DMS114 treated with DMSO at 0.1 percent for 48 hours (cell line): ENCODE measurements around the gene ELOA.
A peak's percentile ranks its signal among the peaks of the same experiment; 100 is the strongest.
"Not testable (repeated sequence)": the region's sequence is repeated elsewhere in the genome, so short reads cannot be mapped to it uniquely, and the experiment has no call there.

Source experiments
- DNase-seq: peaks from one replicate; lab custom pipeline; 2025; ENCODE audit not compliant: unreplicated experiment; lab: John Stamatoyannopoulos, UW

ELOA gene

DNA sequence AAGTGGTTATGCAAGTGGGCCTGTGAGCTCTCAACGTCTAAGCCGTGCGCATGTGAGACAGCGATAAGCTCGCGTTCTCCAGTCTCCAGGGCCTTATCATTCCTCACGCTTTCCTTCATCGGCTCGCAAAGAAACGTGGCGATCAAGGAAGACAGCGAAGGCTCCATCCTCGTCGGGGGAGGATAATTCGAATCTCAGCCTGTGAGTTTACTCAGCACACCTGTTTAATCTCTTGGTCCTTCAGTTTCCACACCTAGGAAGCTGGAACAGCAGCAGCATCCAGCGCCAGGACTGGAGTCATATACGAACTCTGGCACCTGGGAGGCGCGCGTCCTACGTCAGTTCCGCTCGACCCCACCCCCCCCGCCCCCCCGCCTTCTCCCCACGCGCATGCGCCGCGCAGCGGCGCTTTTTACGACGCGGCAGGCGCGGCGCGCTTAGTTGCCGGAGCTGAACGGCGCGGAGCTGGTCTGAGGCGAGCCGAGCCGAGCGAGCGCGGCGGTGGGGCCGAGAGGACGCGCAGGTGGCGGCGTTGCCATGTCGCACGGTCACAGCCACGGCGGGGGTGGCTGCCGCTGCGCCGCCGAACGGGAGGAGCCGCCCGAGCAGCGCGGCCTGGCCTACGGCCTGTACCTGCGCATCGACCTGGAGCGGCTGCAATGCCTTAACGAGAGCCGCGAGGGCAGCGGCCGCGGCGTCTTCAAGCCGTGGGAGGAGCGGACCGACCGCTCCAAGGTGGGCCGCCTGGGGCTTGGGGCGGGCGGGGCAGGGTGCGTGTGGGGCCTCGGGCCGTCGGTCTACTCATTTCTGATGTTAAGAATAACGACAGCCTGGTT lies 34.9 kb downstream of the ELOA start, which contains the start of gene PITHD1:
Gene PITHD1 (plus strand): TSS at position 440 of the 836 bp plus-strand sequence. CDS start 98 bp downstream, at position 538.
- peak; percentile 81 for DNase-seq

DNA sequence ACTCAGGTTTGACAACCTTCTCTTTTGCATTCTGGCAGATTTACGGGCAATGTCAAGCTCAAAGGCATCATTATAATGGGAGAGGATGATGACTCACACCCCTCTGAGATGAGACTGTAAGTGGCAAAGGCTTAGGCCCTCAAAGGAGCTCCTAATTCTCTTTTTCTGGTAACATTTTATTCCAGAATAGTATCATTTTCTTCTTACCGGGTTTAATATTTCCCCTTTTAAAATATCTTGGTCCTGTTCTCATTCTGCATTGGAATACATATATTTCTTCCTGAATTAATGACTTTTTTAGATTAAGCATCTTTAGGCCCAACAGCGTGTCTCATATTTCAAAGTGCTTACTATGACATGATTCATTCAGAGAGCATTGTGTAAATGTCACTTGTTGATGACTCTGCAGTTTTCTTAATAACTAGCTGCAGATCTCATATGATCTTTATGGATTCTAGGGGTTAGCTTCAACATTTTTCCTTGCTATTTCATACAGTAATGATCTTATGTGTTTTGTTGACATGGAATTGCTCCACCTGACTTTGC lies 36.6 kb downstream of the ELOA start:
- DNase-seq: no peak

DNA sequence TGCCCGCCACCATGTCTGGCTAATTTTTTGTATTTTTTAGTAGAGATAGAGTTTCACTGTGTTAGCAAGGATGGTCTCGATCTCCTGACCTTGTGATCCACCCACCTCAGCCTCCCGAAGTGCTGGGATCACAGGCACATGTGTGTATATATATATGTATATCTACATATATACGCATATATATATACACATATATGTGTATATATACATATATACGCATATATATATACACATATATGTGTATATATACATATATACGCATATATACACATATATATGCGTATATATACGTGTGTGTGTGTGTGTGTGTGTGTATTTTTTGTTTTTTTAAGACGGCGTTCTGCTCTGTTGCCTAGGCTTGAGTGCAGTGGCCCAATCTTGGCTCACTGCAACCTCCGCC lies 39.9 kb downstream of the ELOA start:
- not testable (repeated sequence) for DNase-seq

DNA sequence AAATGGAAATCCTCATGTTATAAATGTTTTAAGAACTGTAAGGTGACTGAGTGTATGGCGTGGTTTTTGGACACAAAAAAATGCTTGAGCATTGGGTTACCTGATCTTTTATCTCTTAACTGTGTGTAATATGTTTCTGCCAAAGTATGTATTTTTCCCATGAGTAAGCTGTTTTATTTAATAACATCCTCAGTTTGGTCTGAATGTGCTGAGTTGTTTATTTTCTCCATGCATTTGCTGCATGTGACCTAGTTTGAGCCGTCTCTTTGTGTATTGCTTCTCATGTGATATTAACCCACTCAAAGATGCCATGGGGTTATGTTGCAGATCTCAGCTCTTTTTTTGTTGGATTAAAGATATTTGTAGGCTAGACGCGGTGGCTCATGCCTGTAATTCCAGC lies 41.6 kb downstream of the ELOA start:
- DNase-seq: no peak

DNA sequence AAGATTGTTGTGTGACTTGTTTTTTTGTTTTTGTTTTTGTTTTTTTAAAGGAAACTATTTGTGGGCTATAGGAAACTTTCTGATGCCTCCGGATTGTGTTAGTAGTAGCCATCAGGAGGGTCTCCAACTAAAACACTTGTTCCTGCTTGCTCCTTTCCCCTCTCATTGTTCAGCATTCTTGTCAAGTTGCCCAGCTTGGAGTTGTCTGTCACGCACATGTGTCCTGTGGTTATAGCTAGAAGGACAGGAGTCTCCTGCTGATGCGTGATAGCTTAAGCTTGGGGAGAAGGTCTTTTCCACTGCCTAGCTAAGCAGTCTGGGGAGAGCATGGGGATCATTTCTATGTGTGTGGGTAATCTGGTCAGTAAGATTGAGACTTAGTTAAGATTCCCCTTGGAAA lies 44.4 kb downstream of the ELOA start:
- DNase-seq: no peak

DNA sequence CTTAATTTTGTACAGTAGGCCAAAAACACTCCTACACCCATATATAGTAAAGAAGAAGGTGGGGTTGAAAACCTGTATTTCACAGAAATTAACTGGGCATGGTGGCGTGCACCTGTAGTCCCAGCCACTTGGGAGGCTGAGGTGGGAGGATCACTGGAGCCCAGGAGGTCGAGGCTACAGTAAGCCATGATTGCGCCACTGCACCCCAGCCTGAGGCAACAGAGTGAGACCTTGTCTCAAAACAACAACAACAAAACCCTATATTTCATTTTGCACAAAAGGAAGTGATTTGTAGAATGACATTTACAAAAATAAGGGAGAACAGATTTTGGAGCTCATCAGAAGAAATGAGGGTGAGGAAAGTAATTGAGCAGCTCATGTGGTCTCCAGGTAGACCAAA lies 45.4 kb downstream of the ELOA start:
- DNase-seq: no peak

DNA sequence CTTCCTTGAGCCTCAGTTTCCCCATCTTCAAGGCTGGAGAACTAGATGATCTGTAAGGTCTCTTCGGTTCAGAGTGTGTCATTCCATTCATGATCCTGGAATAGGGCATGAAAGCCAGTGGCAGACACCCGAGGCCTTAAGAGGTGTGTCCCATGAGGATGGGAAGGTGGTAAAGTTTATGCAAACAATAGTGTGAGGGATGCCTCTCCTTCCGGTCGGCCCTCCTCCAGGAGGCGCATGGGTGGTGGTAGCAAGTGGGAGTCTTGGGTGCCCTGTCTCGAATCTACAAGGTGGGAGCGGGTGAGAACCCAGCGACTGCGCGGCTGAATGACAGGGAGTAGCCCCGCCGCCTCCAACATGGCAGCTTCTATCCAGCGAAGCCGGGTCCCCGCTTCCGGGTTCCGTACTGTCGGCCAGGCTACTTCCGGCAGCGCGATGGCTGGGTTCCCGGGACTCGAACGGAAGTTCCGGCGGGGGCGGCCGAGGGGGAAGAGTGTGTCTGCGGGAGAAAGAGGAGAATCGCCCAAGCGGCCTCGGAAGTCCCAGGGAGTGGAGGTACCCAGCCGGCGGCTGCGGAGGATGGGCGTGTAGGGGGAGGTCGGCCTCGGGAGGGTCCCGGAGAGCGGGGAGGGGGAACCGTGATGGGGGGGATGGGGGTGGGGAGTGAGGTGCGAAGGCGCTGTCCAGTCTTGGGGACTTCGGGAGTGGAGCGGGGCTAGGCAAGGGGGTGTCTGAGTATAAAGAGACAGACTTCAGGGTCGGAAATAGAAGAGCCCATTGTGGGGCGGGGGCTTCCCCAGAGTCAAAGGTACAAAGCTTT lies 47.6 kb downstream of the ELOA start, which contains the start of gene LYPLA2:
Gene LYPLA2 (plus strand): TSS at position 450 of the 820 bp plus-strand sequence. CDS start 1,538 bp downstream, outside the sequence.
- DNase-seq: peak; percentile 70

DNA sequence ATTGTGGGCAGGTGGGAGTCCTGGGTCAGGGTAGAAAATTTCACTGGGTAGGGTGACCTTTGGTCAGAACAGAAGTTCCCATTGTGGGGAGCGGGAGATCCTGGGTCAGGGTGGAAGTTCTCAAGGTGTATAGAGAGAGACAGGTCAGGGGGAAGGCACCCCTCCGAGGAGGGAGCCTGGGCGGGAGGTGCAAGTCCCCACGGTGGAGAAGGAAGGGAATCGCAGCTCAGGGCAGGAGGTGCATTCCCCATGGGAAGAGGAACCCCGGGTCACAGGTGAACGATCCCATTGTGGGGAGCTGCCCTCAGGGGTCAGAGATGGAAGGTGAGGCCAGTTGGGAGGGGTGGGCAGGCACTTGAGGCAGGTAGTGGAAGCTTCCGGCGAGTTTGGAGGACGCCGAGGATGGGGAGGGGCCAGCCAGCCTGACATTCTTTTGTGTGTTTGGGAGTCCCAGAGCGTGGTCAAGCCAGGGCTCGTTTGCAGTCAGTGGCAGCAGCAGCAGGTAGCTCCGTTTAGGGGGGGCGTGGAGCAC lies 48.3 kb downstream of the ELOA start:
- DNase-seq: no peak

DNA sequence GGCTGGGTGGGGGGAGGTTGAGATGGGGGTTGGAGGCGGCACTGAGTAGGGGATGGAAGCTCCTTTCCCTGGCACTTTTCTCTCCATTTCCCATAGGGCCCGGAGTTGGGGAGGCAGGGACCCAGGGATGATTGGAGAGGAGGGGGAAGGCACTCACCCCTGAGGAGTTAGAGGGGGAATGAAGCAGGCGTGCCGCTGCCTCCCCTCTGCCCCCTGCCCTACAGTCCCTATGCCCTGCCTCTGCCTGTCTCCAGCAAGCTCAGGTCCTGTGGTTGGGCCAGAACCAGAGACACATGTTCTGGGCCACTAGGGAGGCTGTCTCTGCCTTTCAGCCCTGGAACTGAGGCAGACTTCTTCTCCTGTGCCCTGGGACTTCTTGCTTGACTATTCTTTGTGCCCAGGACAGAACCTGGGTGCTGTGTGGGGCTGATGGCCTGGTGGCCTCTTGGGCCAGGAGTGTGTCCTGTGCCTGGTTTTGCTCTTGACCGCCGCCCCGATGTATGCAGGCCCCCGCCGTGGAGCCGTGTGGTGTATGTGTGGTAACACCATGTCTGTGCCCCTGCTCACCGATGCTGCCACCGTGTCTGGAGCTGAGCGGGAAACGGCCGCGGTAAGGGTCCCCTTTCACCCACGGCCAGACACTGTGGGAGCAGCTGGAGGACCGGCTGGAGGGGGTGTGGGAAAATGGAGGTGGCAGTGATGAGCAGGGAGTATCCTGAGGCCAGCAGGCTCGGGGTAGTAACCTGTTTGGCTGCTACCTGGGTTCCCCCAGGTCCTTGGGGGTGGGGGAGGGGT lies 49.1 kb downstream of the ELOA start:
- no peak for DNase-seq

DNA sequence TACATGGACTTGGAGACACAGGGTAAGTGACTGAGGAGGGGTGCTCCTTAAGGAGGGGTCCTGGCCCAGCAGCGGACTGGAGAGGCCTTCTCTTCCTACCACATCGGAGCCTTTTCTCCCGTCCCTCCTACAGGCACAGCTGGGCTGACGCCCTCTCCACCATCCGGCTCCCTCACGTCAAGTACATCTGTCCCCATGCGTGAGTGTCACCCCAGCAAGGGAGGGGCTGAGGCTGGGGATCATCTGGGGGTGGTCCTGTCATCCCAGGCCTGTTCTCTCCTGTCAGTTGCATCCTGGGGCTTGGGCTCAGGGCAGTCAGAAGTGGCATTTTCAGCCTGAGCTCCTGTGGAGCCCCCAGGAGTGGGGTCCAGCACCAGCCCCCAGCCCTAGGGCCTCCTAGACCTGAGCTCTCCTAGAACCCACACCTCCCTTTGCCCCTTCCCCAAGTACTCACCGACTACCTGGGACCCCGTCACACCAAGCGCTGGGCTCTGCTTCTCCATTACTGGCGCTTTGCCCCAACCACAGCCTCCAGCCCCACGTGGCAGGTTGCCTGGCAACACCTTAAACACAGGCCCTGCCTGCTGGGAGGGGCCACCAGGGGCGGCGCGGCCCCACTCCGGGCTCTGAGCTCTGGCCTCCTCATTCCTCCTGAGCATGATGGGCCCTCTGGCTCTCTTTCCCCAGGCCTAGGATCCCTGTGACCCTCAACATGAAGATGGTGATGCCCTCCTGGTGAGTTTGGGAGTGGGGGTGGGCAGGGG lies 49.9 kb downstream of the ELOA start:
- DNase-seq: no peak

DNA sequence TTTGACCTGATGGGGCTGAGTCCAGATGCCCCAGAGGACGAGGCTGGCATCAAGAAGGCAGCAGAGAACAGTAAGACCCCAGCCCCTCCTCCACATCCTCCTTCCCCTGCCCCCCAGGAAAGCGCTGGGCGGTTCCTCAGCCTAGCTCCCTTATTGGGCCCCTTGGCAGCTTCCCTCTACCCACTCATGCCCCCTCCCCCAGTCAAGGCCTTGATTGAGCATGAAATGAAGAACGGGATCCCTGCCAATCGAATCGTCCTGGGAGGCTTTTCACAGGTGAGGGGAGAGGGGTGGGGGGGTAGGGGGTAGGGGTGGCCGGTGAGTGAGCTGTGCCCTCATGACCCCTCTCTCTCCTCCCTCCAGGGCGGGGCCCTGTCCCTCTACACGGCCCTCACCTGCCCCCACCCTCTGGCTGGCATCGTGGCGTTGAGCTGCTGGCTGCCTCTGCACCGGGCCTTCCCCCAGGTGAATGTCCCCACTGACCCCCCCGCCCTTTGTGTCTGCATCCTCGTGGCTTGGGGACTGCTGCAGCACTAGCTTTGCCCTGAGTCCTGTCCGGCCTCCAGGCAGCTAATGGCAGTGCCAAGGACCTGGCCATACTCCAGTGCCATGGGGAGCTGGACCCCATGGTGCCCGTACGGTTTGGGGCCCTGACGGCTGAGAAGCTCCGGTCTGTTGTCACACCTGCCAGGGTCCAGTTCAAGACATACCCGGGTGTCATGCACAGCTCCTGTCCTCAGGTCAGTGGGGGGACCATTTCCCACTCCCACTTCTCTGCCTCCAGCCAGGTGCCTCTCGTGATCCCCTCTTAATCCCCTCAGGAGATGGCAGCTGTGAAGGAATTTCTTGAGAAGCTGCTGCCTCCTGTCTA lies 50.8 kb downstream of the ELOA start:
- no peak for DNase-seq

DNA sequence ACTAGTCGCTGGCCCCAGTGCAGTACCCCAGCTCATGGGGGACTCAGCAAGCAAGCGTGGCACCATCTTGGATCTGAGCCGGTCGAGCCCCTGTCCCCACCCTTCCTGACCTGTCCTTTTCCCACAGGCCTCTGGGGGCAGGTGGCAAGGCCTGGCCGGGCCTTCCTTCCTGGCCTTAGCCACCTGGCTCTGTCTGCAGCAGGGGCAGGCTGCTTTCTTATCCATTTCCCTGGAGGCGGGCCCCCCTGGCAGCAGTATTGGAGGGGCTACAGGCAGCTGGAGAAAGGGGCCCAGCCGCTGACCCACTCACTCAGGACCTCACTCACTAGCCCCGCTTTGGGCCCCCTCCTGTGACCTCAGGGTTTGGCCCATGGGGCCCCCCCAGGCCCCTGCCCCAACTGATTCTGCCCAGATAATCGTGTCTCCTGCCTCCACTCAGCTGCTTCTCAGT lies 51.5 kb downstream of the ELOA start:
- not testable (repeated sequence) for DNase-seq

DNA sequence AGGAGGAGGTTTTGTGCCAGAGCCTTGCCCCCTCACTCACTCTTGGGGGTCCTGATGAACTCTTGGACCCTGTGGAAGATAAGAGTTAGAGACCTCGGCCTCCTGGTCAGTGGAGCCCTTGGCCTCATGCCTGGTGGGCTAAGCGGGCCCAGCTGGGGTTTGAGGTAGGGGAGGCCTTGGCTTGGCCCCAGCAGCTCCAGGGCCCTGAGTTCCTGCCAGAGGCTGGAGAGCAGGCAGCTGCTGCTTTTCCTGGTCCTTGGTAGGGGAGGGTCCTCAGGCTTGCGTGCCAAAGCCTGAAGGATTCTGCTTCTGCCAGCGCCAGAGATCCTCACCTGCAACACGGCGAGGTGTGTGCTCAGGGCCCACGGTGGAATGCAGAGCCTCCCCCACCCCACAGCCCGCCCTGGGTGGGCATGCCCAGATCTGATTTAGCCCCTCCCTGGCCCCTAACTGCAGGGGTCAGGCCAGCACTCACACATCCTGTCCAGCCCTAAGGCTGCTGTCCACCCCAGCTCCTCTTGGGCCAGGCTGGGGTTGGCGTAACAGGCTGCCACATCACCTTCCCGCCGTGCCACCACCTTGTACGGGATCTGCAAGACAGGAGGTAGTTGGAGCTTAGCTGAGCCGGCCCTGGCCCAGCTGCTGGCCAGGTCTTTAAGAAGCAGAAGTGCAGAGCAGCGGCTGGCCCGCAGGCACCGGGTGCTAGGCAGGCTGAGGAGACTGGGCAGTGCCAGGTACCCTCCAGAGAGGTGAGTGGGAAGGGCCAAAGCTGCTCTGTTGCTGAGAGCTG lies 52.6 kb downstream of the ELOA start:
- no peak for DNase-seq

DNA sequence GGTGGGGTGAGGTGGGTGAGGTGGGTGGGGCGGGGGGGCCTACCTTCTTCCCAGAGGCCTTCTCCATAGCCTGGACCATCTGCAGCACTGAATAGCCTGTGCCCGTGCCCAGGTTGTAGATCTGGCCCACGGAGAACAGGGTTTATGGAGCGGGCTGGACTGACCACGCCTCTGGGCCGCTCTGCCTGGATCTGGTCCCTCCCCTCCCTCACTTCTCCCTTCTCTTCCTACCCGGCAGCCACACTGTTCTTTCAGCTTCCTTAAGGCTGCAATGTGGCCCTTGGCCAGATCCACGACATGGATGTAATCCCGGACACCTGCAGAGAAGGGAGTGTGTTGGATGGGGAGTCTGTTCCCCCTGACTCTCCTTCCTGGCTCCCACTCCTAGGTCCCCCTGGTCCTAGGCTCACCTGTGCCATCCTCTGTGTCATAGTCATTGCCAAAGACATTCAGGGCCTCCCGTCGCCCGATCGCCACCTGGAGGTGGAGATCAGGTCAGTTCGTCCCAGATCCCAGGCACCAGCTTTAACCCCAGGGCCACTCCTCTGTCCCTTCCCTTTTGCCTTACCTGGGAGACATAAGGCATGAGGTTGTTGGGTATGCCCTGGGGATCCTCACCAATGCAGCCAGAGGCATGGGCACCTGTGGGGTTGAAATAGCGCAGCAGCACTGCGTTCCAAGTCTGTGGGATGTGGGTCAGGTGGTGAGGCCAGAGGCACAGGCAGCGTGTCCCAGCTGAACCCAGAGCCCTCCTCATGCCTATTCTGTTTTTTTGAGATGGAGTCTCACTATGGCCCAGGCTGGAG lies 53.4 kb downstream of the ELOA start:
- no peak for DNase-seq

DNA sequence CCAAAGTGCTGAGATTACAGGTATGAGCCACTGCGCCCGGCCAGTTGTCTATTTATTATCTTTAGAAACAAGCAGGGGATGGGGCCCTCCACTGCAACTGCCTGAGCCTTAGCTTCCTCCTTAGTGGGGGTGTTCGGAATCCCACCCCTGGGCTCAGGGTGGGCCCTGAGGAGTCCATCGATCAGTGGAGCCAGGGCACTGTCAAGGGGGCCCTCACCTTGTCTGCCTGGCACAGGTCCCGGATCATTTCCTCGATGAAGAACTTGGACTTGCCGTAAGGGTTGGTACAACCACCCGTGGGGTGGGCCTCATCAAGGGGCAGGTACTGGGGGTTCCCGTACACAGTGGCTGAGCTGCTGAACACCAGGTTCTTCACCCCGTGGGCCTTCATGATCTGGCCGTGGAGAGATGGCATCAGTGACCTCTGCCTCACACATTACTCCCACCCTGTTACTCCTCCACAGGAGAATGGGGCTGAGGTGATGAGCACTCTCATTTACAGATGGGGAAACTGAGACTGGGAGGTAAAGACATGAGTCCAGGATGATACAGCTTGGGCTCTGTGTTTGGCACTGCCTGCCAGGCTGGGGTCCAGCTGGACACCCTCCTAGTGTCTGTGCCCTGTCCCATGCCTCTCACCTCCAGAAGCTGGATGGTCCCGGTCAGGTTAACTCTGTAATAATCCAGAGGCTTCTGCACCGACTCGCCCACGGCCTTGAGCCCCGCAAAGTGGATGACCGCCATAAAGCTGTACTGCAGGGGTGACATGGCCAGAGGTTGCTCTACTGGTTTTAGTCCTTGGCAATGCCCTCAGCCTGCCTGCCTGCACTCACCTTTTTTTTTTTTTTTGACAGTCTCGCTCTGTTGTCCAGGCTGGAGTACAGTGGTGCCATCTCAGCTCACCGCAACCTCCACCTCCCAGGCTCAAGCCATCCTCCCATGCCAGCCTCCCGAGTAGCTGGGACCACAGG lies 54.5 kb downstream of the ELOA start:
- DNase-seq: no peak

DNA sequence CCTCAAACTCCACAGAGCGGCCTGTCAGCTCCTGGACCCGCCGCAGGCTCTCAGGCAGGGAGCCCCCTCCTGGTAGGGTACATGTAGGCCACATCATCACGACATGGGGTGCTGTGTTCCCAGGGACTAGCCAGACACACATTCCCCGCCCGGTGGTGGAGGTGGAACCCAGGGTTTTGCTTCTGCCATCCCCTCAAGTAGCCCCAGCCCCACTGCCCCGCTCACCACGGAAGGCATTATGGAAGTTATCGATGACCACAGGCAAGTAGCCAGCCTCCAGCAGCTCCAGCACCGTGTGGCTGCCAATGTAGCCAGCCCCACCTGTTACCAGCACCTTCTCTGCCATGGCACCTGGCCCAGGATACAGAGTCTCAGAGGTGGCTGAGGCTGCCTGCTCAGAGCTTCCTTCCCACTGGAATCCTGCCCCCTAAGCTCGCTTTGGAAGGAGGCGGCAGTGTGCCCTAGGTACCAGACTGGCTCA lies 55.4 kb downstream of the ELOA start:
- no peak for DNase-seq
